K562 (cell line): ENCODE measurements around the gene BEST3. TPM values are rescaled to one million over a fixed set of nuclear protein-coding genes. Genes with fewer than 3 reads are reported as not detected.

Experiments
- EGR1 ChIP-seq: fragments of 450-650 bp; conservative IDR thresholded peaks from 2 replicates; pipeline ENCODE4 v1.6.1; 2017; ENCODE audit warnings: mild to moderate bottlenecking
- EP400 ChIP-seq: fragments of 450-650 bp; IDR thresholded peaks from 2 replicates; pipeline ENCODE4 v1.6.1; 2017; ENCODE audit warnings: antibody characterized with exemption, mild to moderate bottlenecking, moderate library complexity
- KDM5B ChIP-seq: fragments of 200-600 bp; sonication (generic); IDR thresholded peaks from 2 replicates; pipeline ENCODE4 v1.6.1; 2012; ENCODE audit warnings: low read depth, mild to moderate bottlenecking, moderate library complexity, low read length, control low read depth, inconsistent platforms; ENCODE audit not compliant: insufficient replicate concordance
- OTX1 ChIP-seq: fragments of 450-650 bp; formaldehyde crosslinking; IDR thresholded peaks from 2 replicates; pipeline ENCODE4 v1.4.0; 2022; ENCODE audit warnings: mild to moderate bottlenecking
- SAFB2 ChIP-seq: fragments of 200-400 bp; formaldehyde crosslinking; IDR thresholded peaks from 2 replicates; pipeline ENCODE4 v1.6.1; 2018; ENCODE audit warnings: borderline replicate concordance, low read length, low read depth, moderate library complexity; ENCODE audit not compliant: severe bottlenecking
- ZNF134 ChIP-seq: fragments of 250-450 bp; sonication (Bioruptor Pico); conservative IDR thresholded peaks from 2 replicates; pipeline ENCODE4 v1.4.0; 2020
- ZNF589 ChIP-seq: fragments of 200-800 bp; sonication (Bioruptor generic); IDR thresholded peaks from 2 replicates; pipeline ENCODE4 v1.6.1; 2016; ENCODE audit warnings: low read depth, missing genetic modification characterization, missing compliant biosample characterization
- ZNF609 ChIP-seq: sonication (generic); formaldehyde crosslinking; IDR thresholded peaks from 2 replicates; pipeline ENCODE4 v1.8.1; 2023; ENCODE audit warnings: missing genetic modification reagents, mild to moderate bottlenecking, borderline replicate concordance
- polyA plus RNA-seq, 8 experiments: library from polyadenylated mRNA; depleted of rRNA in 4 of 8; stranded (reverse) in 5 of 8; unstranded in 3 of 8; fragments of >200 nt; fragmentation: Nextera tagmentation in 2 of 8; fragmentation: Illumina TruSeq in 1 of 8; extraction: Ambion mirVana in 2 of 8; extraction: Trizol in 1 of 8; gene quantifications; 2 replicates each; pipeline versions ENCODE4 v1.2.1 to v1.2.3, GENCODE V29; 2011 to 2014; ENCODE audit warnings: inconsistent platforms in 1 of 8, missing spikeins in 1 of 8
- total RNA-seq, 7 experiments: library from RNA; depleted of rRNA in 6 of 7; stranded (reverse); fragments of >200 nt in 6 of 7; fragmentation: Illumina TruSeq in 2 of 7; extraction: Trizol in 2 of 7; gene quantifications; 2 replicates each; pipeline versions ENCODE4 v1.2.1 to v1.2.3, GENCODE V29; 2011 to 2021; ENCODE audit warnings: low replicate concordance in 1 of 7
- TF ChIP-seq, protein P1 (sequence below): fragments of 150-350 bp; IDR thresholded peaks from 2 replicates; pipeline ENCODE4 v1.6.1; 2014; ENCODE audit warnings: low read depth, mild to moderate bottlenecking, low read length, borderline replicate concordance

BEST3 gene
- total and polyA plus RNA-seq, 9 of the 15 experiments (the other 6 are each of a cell fraction or from before 2014, with no cell fraction given), result 0.15 TPM; not detected in 8

- TF ChIP-seq, protein P1, sequence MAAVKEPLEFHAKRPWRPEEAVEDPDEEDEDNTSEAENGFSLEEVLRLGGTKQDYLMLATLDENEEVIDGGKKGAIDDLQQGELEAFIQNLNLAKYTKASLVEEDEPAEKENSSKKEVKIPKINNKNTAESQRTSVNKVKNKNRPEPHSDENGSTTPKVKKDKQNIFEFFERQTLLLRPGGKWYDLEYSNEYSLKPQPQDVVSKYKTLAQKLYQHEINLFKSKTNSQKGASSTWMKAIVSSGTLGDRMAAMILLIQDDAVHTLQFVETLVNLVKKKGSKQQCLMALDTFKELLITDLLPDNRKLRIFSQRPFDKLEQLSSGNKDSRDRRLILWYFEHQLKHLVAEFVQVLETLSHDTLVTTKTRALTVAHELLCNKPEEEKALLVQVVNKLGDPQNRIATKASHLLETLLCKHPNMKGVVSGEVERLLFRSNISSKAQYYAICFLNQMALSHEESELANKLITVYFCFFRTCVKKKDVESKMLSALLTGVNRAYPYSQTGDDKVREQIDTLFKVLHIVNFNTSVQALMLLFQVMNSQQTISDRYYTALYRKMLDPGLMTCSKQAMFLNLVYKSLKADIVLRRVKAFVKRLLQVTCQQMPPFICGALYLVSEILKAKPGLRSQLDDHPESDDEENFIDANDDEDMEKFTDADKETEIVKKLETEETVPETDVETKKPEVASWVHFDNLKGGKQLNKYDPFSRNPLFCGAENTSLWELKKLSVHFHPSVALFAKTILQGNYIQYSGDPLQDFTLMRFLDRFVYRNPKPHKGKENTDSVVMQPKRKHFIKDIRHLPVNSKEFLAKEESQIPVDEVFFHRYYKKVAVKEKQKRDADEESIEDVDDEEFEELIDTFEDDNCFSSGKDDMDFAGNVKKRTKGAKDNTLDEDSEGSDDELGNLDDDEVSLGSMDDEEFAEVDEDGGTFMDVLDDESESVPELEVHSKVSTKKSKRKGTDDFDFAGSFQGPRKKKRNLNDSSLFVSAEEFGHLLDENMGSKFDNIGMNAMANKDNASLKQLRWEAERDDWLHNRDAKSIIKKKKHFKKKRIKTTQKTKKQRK, result no peak
- TF ChIP-seq ZNF134 (CRISPR knock-in tag) (no peak), ZNF589 (CRISPR knock-in tag) (no peak), OTX1 (CRISPR knock-in tag) (no peak), ZNF609 (CRISPR knock-in tag) (no peak), SAFB2 (no peak), EP400 (no peak), EGR1 (no peak), KDM5B (no peak)
- TF ChIP-seq, all 486 proteins: peak for 0
Observed at GRCh38 chr12:69663726-69664125, 35.4 kb downstream of the BEST3 start (continued).
